Neural progenitor cell (in vitro differentiated cells): ENCODE results near the gene PRR33.

Source experiments
- EZH2 ChIP-seq: fragments of 200-600 bp; sonication (generic); IDR thresholded peaks from 2 replicates; pipeline ENCODE4 v1.6.1; 2017; ENCODE audit warnings: antibody characterized with exemption, mild to moderate bottlenecking, moderate library complexity
- EZH2phosphoT487 ChIP-seq: fragments of 200-600 bp; sonication (generic); IDR thresholded peaks from 2 replicates; pipeline ENCODE4 v1.6.1; 2017; ENCODE audit warnings: antibody characterized with exemption

GRCh38 chr11:1915795-1916131 lies 24.1 kb upstream of the PRR33 start:
- TF ChIP-seq EZH2 (no peak), EZH2phosphoT487 (no peak)
